Endothelial cell of umbilical vein (primary cell): Measurements from ENCODE around the gene NR2C2. TPM values are rescaled to one million over a fixed set of nuclear protein-coding genes. Genes with fewer than 3 reads are reported as not detected.

ENCODE experiments used
- BruUV-seq: library from RNA; stranded (reverse); fragments of 400-500 nt; replicated peaks from 2 replicates; lab custom pipeline; 2021; lab: Mats Ljungman, UMichigan
- CTCF ChIA-PET: fragments of 300-600, 350-600 bp; sonication (Branson Sonifier 250); formaldehyde crosslinking; loops from one replicate; lab custom pipeline; 2021; ENCODE audit warnings: antibody characterized with exemption, inconsistent platforms; lab: Charles Lee
- POLR2A ChIA-PET: fragments of 300-600, 350-600 bp; sonication (Branson Sonifier 250); formaldehyde crosslinking; loops from one replicate; lab custom pipeline; 2021; ENCODE audit warnings: antibody characterized with exemption, inconsistent platforms; lab: Charles Lee
- DNase-seq: peaks from one replicate; pipeline ENCODE4 v3.0.0-alpha.2; 2011; ENCODE audit warnings: low read depth, low spot score
- FAIRE-seq: peaks from 2 replicates; lab custom pipeline; 2011; peaks lifted over from hg19 to GRCh38; lab: Jason Lieb, UNC
- H2AFZ ChIP-seq: 2 replicates; pipeline ENCODE4 v1.6.0; 2012; ENCODE audit warnings: low read depth, low read length, control low read depth, inconsistent platforms
- H3K27ac ChIP-seq: 2 replicates; pipeline ENCODE4 v1.5.1; 2011; ENCODE audit warnings: low read depth, mild to moderate bottlenecking, control low read depth, low read length, moderate library complexity; ENCODE audit not compliant: insufficient read depth
- H3K27me3 ChIP-seq, 2 experiments: 2 replicates each; pipeline versions ENCODE4 v1.6.0 to v1.6.1; 2011; ENCODE audit warnings: low read length in 2 of 2, mixed read lengths in 1 of 2; ENCODE audit not compliant: control insufficient read depth in 2 of 2, insufficient read depth in 2 of 2
- H3K36me3 ChIP-seq, 2 experiments: 2 replicates in 1 of 2; 3 replicates in 1 of 2; pipeline ENCODE4 v1.5.1; 2011; ENCODE audit warnings: low read length in 2 of 2, mild to moderate bottlenecking in 1 of 2, moderate library complexity in 1 of 2; ENCODE audit not compliant: control insufficient read depth in 2 of 2, insufficient read depth in 2 of 2; ENCODE audit errors: extremely low read depth in 1 of 2
- H3K4me1 ChIP-seq: 3 replicates; pipeline ENCODE4 v1.5.1; 2011; ENCODE audit warnings: mild to moderate bottlenecking, low read length; ENCODE audit not compliant: control insufficient read depth, insufficient read depth; ENCODE audit errors: extremely low read depth
- H3K4me2 ChIP-seq: 2 replicates; pipeline ENCODE4 v1.6.1; 2011; ENCODE audit warnings: low read length, control low read depth, mixed read lengths; ENCODE audit not compliant: insufficient read depth
- H3K4me3 ChIP-seq, 3 experiments: fragments of 200-600 bp in 1 of 3; sonication (generic), shearing (Covaris generic) in 1 of 3; replicated peaks in 1 of 3; 2 replicates each; pipeline ENCODE4 v1.5.1; 2011 to 2016; ENCODE audit warnings: control low read depth in 3 of 3, low read length in 3 of 3, mild to moderate bottlenecking in 2 of 3, inconsistent platforms in 1 of 3, low read depth in 1 of 3, moderate library complexity in 1 of 3; ENCODE audit not compliant: insufficient read depth in 1 of 3
- H3K79me2 ChIP-seq: 2 replicates; pipeline ENCODE4 v1.6.0; 2012; ENCODE audit warnings: low read length, inconsistent platforms; ENCODE audit not compliant: control insufficient read depth, insufficient read depth
- H3K9ac ChIP-seq: replicated peaks from 2 replicates; pipeline ENCODE3; 2011; ENCODE audit warnings: low read length, control low read depth; ENCODE audit not compliant: insufficient read depth; ENCODE audit errors: extremely low read depth
- H3K9me1 ChIP-seq: replicated peaks from 3 replicates; pipeline ENCODE4 v1.6.0; 2011; ENCODE audit warnings: mild to moderate bottlenecking, low read length; ENCODE audit not compliant: control insufficient read depth, insufficient read depth; ENCODE audit errors: extremely low read depth
- H3K9me3 ChIP-seq: replicated peaks from 2 replicates; pipeline ENCODE4 v1.5.1; 2012; ENCODE audit warnings: low read length, inconsistent platforms; ENCODE audit not compliant: control insufficient read depth, insufficient read depth
- H4K20me1 ChIP-seq: replicated peaks from 2 replicates; pipeline ENCODE3; 2011; ENCODE audit warnings: mild to moderate bottlenecking, low read length; ENCODE audit not compliant: control insufficient read depth, insufficient read depth; ENCODE audit errors: extremely low read depth
- EZH2 ChIP-seq: IDR thresholded peaks from 2 replicates; pipeline ENCODE4 v1.6.1; 2012; ENCODE audit warnings: borderline replicate concordance, low read depth, mild to moderate bottlenecking, moderate library complexity, low read length, inconsistent platforms; ENCODE audit not compliant: severe bottlenecking
- FOS ChIP-seq: IDR thresholded peaks from 2 replicates; pipeline ENCODE4 v1.6.1; 2011; ENCODE audit warnings: mild to moderate bottlenecking, low read length, moderate library complexity, borderline replicate concordance; ENCODE audit not compliant: insufficient read depth
- GATA2 ChIP-seq: IDR thresholded peaks from 2 replicates; pipeline ENCODE4 v1.7.0; 2011; ENCODE audit warnings: low read depth, mild to moderate bottlenecking, moderate library complexity, mixed read lengths, low read length; ENCODE audit not compliant: insufficient read length, insufficient read depth
- JUN ChIP-seq: IDR thresholded peaks from 2 replicates; pipeline ENCODE4 v1.6.1; 2011; ENCODE audit warnings: borderline replicate concordance, low read depth; ENCODE audit not compliant: insufficient read length, insufficient read depth
- MYC ChIP-seq: IDR thresholded peaks from one replicate; pipeline ENCODE4 v1.6.1; 2011; ENCODE audit warnings: mild to moderate bottlenecking, low read depth, low read length
- POLR2A ChIP-seq: IDR thresholded peaks from 2 replicates; pipeline ENCODE4 v1.6.1; 2012; ENCODE audit warnings: low read depth, mild to moderate bottlenecking, control low read depth, low read length
- POLR2AphosphoS5 ChIP-seq: IDR thresholded peaks from 2 replicates; pipeline ENCODE4 v1.6.1; 2012; ENCODE audit warnings: low read depth, mild to moderate bottlenecking, control low read depth, low read length, moderate library complexity; ENCODE audit not compliant: insufficient read depth
- dilution Hi-C: fragments of 300-500 bp; cut with MboI; formaldehyde crosslinking; loops from one replicate; pipeline ENCODE4 v1.15.0; 2019; ENCODE audit warnings: low sequenced_read_pairs; ENCODE audit not compliant: extremely low pct_ligation_motif_present
- intact Hi-C: fragments of 100-400 bp; cut with micrococcal nuclease; formaldehyde crosslinking; loops from one replicate; pipeline ENCODE4 v1.10.0; 2022
- polyA plus RNA-seq, 4 experiments: library from polyadenylated mRNA; depleted of rRNA in 3 of 4; stranded (reverse) in 3 of 4; unstranded in 1 of 4; fragments of >200 nt; gene quantifications; 2 replicates each; pipeline versions ENCODE4 v1.2.1 to v1.2.3, GENCODE V29; 2011 to 2012; ENCODE audit warnings: missing spikeins in 1 of 4
- total RNA-seq: library from RNA; stranded (reverse); gene quantifications from 2 replicates; pipeline ENCODE4 v1.2.3, GENCODE V29; 2021
- TF ChIP-seq, protein P1 (sequence below), 2 donors: IDR thresholded peaks; 1 replicate in 1 of 2; 2 replicates in 1 of 2; pipeline ENCODE4 v1.5.1; 2011; ENCODE audit warnings: low read length in 2 of 2, mild to moderate bottlenecking in 2 of 2, moderate library complexity in 2 of 2, control low read depth in 1 of 2, inconsistent platforms in 1 of 2, low read depth in 1 of 2; ENCODE audit not compliant: insufficient read depth in 1 of 2; ENCODE audit errors: extremely low read depth in 1 of 2
- TF ChIP-seq, protein P2 (sequence below): IDR thresholded peaks from 2 replicates; pipeline ENCODE4 v1.6.1; 2011; ENCODE audit not compliant: insufficient read depth, insufficient read length

NR2C2 gene
- total and polyA plus RNA-seq, 2 donors (not counting 3 experiments of a cell fraction or from before 2014, with no cell fraction given): 20.3 to 59.8 TPM

DNA sequence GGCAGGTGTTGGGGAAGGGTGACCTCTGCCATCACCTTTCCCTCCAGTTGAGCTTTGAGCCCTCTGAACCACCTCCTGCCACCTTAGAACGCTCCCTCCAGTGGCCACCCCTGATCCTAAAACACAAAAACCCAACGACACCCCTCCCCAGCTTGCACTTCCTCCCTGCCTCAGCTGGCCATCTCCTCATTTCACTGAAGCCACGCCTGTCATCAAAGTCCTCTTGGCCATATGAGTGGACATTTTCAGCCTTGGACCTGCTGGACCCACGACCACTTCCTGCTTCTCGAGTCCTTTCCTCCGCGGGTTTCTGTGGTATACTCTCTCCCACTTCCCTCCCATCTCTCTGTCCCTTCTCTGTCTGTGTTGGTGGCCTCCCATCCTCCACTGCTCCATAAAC lies 48.5 kb upstream of the NR2C2 start:
- Histone ChIP-seq H3K9ac (no peak overlapping the region), H3K4me1 (no peaks in the 10 kb centered on the region), H2AFZ (no peak overlapping the region), H3K27ac (no peak overlapping the region), H3K27me3 (no peaks in the 10 kb centered on the region), H4K20me1 (peaks cover 3% of the 10 kb centered on the region), H3K9me3 (no peaks in the 10 kb centered on the region), H3K4me2 (no peak overlapping the region), H3K79me2 (peaks cover 8% of the 10 kb centered on the region), H3K36me3 (peaks cover 15 to 58% of the 10 kb centered on the region in 2 experiments), H3K4me3 (no peak overlapping the region), H3K9me1 (no peaks in the 10 kb centered on the region)
- CTCF ChIA-PET: interaction anchor here (1.0 to 1.5 kb wide), 2 partner anchors 9 to 108 kb away, joined by 3 read pairs; no protein-coding TSS in a partner anchor
- intact Hi-C loops (no loop called here), dilution Hi-C loops (no loop called here)
- no TSS peak for BruUV-seq
- DNase-seq (no peak), FAIRE-seq (no peak)
- TF ChIP-seq POLR2AphosphoS5: no peak
- TF ChIP-seq MYC: no peak
- TF ChIP-seq, protein P1, sequence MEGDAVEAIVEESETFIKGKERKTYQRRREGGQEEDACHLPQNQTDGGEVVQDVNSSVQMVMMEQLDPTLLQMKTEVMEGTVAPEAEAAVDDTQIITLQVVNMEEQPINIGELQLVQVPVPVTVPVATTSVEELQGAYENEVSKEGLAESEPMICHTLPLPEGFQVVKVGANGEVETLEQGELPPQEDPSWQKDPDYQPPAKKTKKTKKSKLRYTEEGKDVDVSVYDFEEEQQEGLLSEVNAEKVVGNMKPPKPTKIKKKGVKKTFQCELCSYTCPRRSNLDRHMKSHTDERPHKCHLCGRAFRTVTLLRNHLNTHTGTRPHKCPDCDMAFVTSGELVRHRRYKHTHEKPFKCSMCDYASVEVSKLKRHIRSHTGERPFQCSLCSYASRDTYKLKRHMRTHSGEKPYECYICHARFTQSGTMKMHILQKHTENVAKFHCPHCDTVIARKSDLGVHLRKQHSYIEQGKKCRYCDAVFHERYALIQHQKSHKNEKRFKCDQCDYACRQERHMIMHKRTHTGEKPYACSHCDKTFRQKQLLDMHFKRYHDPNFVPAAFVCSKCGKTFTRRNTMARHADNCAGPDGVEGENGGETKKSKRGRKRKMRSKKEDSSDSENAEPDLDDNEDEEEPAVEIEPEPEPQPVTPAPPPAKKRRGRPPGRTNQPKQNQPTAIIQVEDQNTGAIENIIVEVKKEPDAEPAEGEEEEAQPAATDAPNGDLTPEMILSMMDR (IDR thresholded peaks at IDR 0.05; ENCODE audit: extremely low read depth in 1 of 2, insufficient read depth in 1 of 2, low read depth in 1 of 2, low read length in 2 of 2): no peak
- TF ChIP-seq, protein P2, sequence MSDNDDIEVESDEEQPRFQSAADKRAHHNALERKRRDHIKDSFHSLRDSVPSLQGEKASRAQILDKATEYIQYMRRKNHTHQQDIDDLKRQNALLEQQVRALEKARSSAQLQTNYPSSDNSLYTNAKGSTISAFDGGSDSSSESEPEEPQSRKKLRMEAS: no peak
- TF ChIP-seq POLR2A: no peak
- no peak for TF ChIP-seq GATA2
- TF ChIP-seq JUN: no peak
- no peak for TF ChIP-seq EZH2
- TF ChIP-seq FOS: no peak
- POLR2A ChIA-PET: no interaction called here
